Effector CD4-positive, alpha-beta T cell (primary cell): ENCODE measurements around the gene BAAT.
A peak's percentile ranks its signal among the peaks of the same experiment; 100 is the strongest.

Experiments used
- DNase-seq: peaks from one replicate; pipeline ENCODE4 v3.0.0-alpha.2; 2020

BAAT gene

GRCh38 chr9:101311758-101312420 is 72.9 kb downstream of the BAAT start:
- DNase-seq, result peak; percentile 14

DNA sequence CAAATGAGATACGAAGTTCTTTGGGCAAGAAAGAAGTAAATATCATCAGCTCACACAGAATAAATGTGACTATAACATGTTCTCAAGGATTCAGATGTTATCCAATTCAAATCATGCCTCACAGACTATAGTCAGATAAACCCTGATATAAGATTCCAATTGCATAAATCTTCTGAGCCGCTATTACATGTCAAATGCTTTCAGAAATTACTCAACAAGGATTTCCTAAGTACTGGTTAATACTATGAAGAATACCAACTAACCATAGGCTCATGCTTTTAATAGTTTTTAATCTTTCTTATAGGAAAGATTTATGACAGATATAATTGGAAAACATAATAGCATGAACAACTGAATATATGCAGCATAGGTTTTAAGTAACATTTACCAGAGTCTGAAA is 73.6 kb downstream of the BAAT start:
- DNase-seq, result no peak
